Testis (tissue), 5 donors: ENCODE results near the gene CEP70. TPM values are rescaled to one million over a fixed set of nuclear protein-coding genes. Genes with fewer than 3 reads are reported as not detected.
A peak's percentile ranks its signal among the peaks of the same experiment; 100 is the strongest.

Experiments used
- DNase-seq: peaks from one replicate; pipeline ENCODE4 v3.0.0-alpha.2; 2019
- H3K27ac ChIP-seq, 2 donors: fragments of 200-600 bp; sonication (generic); one replicate each; pipeline ENCODE4 v1.5.1; 2019
- H3K27me3 ChIP-seq: fragments of 200-600 bp; sonication (generic); one replicate; pipeline ENCODE4 v1.5.1; 2019
- H3K36me3 ChIP-seq: fragments of 200-600 bp; sonication (generic); one replicate; pipeline ENCODE4 v1.5.1; 2017; ENCODE audit warnings: low read depth; ENCODE audit errors: missing control alignments
- H3K4me1 ChIP-seq: fragments of 200-600 bp; sonication (generic); one replicate; pipeline ENCODE4 v1.5.1; 2019
- H3K4me3 ChIP-seq, 2 donors: fragments of 200-600 bp; sonication (generic); one replicate each; pipeline ENCODE4 v1.5.1; 2017 to 2019
- H3K9me3 ChIP-seq: fragments of 200-600 bp; sonication (generic); one replicate; pipeline ENCODE4 v1.5.1; 2017
- CTCF ChIP-seq, 3 experiments: fragments of 450-650 bp in 2 of 3; fragments of 200-600 bp in 1 of 3; sonication (generic) in 1 of 3; IDR thresholded peaks; one replicate each; pipeline ENCODE4 v1.5.1; 2016 to 2019; ENCODE audit warnings: antibody characterized with exemption in 3 of 3, mild to moderate bottlenecking in 2 of 3, moderate library complexity in 1 of 3
- POLR2A ChIP-seq: fragments of 450-650 bp; IDR thresholded peaks from one replicate; pipeline ENCODE4 v1.6.1; 2017; ENCODE audit warnings: antibody characterized with exemption, mild to moderate bottlenecking, moderate library complexity
- WGBS, 2 donors: methylation state at CpG; one replicate each; pipeline ENCODE4 v1.1.5; 2018; 5-methylcytosine and 5-hydroxymethylcytosine counted together
- intact Hi-C: fragments of 100-400 bp; cut with DNase I; formaldehyde crosslinking; loops from one replicate; pipeline ENCODE4 v1.15.1; 2023; ENCODE audit warnings: low total_unique reads
- long read RNA-seq, 2 donors: transcript quantifications; one replicate each; lab custom pipeline, GENCODE V29; 2026
- polyA plus RNA-seq: library from polyadenylated mRNA; stranded (reverse); fragments of 350-450 nt; fragmentation: Illumina TruSeq; extraction: RNeasy Lipid Tissue Mini Kit (QIAGEN cat#74804); gene quantifications from one replicate; pipeline ENCODE4 v1.2.3, GENCODE V29; 2014; ENCODE audit warnings: low read depth, low replicate concordance; ENCODE audit not compliant: insufficient read depth
- total RNA-seq, 2 donors: library from RNA; depleted of rRNA; stranded (reverse); fragments of >200 nt; gene quantifications; one replicate each; pipeline ENCODE4 v1.2.3, GENCODE V29; 2016

Gene CEP70
- 10 to 100 TPM; 37.4 to 61.4 TPM for total RNA-seq
- 66.6 TPM for polyA plus RNA-seq
- long read RNA-seq, donor 1, partial matches to known transcripts = 6 of 7 reads
- long read RNA-seq, donor 1, other reads (novel, unspliced or antisense) = 0 of 7 reads
- long read RNA-seq, donor 2 = 0 reads

- Histone ChIP-seq H3K9me3 (no peaks in the 10 kb centered on the region), H3K4me3 (peak within 1 kb of the TSS; percentile 66 to 74), H3K27me3 (no peaks in the 10 kb centered on the region), H3K36me3 (no peaks in the 10 kb centered on the region), H3K4me1 (peaks cover 3% of the 10 kb centered on the region), H3K27ac (peak within 1 kb of the TSS; percentile 73 to 81)
- peak; percentile 94 for DNase-seq
- WGBS, 2 donors = 0% methylated on average over 34 to 52 of the region's 52 CpGs
- intact Hi-C loops = loop anchor here (5.0 kb wide), 1 partner anchor 323 kb away; no protein-coding TSS in a partner anchor
- TF ChIP-seq POLR2A = peak; percentile 61
- TF ChIP-seq CTCF (IDR thresholded peaks at IDR 0.05) = peak; percentile 85 to 92 (median 85)
Observed at GRCh38 chr3:138594150-138594934, at the start of gene CEP70. Gene CEP70, minus strand, starts transcription at chr3:138594260. Its CDS starts 21,333 bp downstream, at chr3:138572927.

- H3K4me3 ChIP-seq = no peak overlapping the region
Observed at GRCh38 chr3:138642927-138643253, 48.8 kb upstream of the CEP70 start.

GRCh38 chr3:138642226-138642926 lies 48.3 kb upstream of the CEP70 start:
- DNase-seq = no peak
- Histone ChIP-seq H3K27me3 (no peaks in the 10 kb centered on the region), H3K27ac (no peak overlapping the region), H3K4me1 (no peaks in the 10 kb centered on the region), H3K9me3 (no peaks in the 10 kb centered on the region), H3K36me3 (no peaks in the 10 kb centered on the region), H3K4me3 (no peak overlapping the region)
- intact Hi-C loops = no loop called here
- TF ChIP-seq CTCF (IDR thresholded peaks at IDR 0.05) (no peak), POLR2A (no peak)
- 74 to 75% methylated on average over 4 of the region's 4 CpGs for WGBS, 2 donors

More at GRCh38 chr3:138642927-138643253, 48.8 kb upstream of the CEP70 start:
- no peak for DNase-seq
- no peaks in the 10 kb centered on the region for H3K4me1 ChIP-seq
- WGBS, 2 donors = 96 to 100% methylated on average over 1 of the region's 1 CpG
- H3K27ac ChIP-seq = no peak overlapping the region
- TF ChIP-seq POLR2A (no peak), CTCF (IDR thresholded peaks at IDR 0.05) (no peak)
- no peaks in the 10 kb centered on the region for H3K36me3 ChIP-seq
- no peaks in the 10 kb centered on the region for H3K27me3 ChIP-seq
- intact Hi-C loops = no loop called here
- H3K9me3 ChIP-seq = no peaks in the 10 kb centered on the region

GRCh38 chr3:138640537-138640936 lies 46.5 kb upstream of the CEP70 start:
- no peak for DNase-seq
- no peaks in the 10 kb centered on the region for H3K27me3 ChIP-seq
- H3K36me3 ChIP-seq = no peaks in the 10 kb centered on the region
- no peak for TF ChIP-seq POLR2A
- TF ChIP-seq CTCF (IDR thresholded peaks at IDR 0.05) = no peak
- no peaks in the 10 kb centered on the region for H3K4me1 ChIP-seq
- no peaks in the 10 kb centered on the region for H3K9me3 ChIP-seq
- intact Hi-C loops = no loop called here
- WGBS, 2 donors = 69 to 82% methylated on average over 4 of the region's 4 CpGs
- H3K4me3 ChIP-seq = no peak overlapping the region
- H3K27ac ChIP-seq = no peak overlapping the region
